Activated CD8-positive, alpha-beta memory T cell treated with anti-CD3 and anti-CD28 coated beads for 24 hours (primary cell): ENCODE results near the gene ATP10D.
"Not testable (repeated sequence)": the region's sequence is repeated elsewhere in the genome, so short reads cannot be mapped to it uniquely, and the experiment has no call there.

Experiments used
- DNase-seq: peaks from one replicate; pipeline ENCODE4 v3.0.0-alpha.2; 2020

The ATP10D gene

DNA sequence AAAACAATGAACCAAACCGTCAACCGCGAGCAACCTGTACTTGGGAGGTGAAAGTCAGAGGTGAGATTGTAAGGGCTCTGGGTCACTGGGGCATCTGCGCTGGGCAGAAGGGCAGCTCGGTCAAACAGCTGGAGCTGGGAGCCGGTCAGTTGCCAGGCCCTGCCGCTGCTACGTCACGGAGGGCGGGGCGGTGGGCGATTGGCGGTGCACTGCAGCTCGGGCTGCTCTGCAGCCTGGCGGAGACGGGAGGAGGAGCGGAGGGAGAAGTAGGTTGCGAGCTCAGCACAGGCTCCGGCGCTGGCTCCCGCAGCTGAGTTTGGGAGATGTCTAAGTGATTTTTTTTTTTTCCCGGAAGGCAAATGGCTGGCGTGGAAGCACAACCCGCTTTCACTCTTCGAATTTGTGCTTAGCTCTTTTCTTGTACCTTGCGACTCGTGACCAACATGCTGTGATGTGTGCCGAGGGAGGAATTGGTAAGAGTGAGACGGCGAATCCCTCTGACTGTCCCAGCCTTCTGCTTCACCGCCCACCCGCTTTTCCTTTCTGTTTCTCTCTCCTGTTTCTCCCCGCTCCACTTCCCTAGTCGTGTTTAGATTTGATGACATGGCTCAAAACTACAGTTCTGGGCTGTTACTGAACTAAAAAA lies at the start of gene ATP10D:
ATP10D (plus strand) TSS at position 229 of the 646 bp plus-strand sequence. CDS start 27,266 bp downstream, outside the sequence.
- DNase-seq: peak; percentile 88

DNA sequence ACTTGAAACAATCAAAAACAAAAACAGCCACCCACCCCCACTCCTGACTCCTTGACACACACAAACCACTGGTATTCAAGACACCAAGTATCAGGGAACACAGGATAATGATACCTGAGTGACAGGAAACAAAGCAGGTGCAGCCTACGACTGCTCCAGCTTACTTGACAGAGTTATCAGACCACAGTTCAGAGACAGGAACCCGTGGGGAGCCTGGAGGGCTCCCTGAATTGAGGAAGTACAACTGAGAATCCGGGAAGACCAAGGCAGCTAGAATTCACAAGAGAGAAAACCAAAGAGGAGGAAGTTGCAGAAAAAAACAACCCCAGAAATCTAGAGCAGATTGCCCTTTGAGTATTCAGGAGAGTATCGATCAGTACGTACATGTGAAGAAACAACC lies 42.1 kb upstream of the ATP10D start:
- DNase-seq: no peak

DNA sequence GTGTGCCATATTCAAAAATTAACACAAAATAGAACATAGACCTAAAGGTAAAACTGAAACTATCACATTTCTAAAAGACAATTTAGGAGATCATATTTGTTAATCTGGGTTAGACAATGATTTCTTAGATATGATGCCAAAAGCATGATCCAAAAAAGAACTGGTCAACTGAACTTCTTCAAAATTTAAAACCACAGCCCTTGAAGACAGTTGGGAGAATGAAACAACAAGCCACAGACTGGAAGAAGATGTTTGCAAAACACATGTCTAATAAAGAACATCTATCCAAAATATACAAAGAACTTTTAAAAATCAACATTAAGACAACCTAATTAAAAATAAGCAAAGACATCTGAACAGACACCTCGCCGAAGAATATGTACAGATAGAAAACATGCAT lies 41.0 kb upstream of the ATP10D start:
- no peak for DNase-seq

DNA sequence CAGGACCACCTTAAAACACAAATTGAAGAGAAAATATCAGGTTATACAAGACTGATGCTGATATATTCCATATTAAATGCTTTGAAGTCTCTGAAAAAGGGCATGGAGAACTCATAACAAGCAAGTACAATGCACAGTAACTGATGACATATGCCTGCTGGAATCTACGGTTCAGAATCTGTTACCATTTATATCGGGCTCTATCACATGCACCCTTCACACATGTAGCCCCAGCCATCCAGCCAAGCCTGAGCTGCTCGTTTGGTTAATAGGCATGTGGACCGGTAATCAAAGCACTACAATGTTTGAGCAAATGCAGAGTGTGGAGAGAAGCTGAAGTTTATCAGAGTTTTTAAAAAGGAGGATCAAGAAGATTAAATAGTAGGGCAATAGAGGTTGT lies 33.4 kb upstream of the ATP10D start:
- no peak for DNase-seq

- DNase-seq: no peak
Observed at GRCh38 chr4:47462799-47463234, 22.3 kb upstream of the ATP10D start.

DNA sequence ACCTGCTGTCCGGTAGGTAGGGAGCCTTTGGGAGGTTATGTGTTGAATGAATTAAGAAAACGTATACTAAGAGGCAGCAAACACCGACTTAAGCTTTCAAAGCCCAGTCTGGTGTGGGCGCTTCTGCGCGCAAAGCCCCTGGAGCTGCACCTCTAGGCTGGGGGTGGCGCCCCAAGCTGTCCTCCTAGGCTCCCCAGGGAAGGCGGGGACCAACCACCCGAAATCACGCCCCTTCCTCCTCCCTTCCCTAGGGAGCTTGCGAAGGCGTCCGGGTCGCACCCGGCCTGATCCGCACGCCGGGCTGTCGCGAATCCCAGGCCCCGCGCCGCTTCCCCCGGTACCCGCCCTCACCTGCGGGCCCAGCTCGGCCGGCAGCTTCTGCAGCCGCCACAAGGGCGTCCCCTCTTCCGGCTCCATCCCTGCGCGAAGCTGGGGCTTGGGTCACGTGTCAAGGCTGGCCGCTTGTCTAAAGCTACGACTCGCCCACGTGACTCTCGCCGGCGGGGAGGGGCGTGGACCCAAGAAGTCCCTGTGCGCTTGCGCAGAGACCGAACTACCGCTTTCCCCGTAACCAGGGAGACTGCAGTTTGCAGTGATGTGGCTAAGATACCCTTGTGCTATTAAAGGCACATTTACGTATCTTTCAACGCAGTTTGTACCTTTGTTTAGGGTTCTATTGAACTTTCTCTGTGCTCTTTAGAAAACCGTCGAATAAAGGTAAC lies 21.7 kb upstream of the ATP10D start, which contains the start of gene COMMD8:
COMMD8 (minus strand) TSS at position 468 of the 722 bp plus-strand sequence; CDS start at position 417, 51 bp downstream.
- peak; percentile 98 for DNase-seq

- no peak for DNase-seq
Observed at GRCh38 chr4:47465004-47465403, 20.1 kb upstream of the ATP10D start.

DNA sequence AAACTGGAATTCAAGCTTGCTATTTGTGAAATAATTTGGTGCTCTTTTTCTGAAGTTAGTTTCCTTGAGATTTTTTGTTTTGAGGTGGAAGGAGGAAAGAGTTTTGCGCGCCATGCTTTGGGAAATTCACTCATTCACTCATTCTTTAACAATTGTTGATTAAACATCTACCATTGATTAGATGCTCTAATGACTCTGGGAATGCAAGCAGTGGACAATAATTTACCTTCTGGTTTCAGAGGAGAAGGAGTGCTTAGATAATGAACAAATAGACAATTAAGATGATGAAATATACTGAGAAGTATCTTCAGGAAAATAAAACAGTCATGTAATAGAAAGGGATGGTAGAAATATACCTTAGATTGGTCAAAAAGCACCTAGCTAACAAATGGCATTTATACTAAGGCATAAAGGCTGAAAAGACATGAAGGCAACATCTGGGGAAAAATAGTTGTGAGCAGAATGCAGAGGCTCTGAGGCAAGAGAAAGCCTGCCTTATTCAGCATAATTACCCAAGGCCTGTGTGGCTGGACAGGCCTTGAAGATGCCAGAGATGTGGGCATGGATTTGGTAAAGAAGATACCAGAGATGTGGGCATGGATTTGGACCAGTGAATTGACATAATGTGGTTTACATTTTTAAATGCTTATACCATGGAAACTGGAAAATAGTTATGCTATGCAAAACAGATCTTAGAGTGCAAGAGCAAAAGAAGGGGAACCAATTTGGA lies 18.9 kb upstream of the ATP10D start:
- DNase-seq: no peak

GRCh38 chr4:47468706-47469365 lies 16.2 kb upstream of the ATP10D start:
- no peak for DNase-seq

DNA sequence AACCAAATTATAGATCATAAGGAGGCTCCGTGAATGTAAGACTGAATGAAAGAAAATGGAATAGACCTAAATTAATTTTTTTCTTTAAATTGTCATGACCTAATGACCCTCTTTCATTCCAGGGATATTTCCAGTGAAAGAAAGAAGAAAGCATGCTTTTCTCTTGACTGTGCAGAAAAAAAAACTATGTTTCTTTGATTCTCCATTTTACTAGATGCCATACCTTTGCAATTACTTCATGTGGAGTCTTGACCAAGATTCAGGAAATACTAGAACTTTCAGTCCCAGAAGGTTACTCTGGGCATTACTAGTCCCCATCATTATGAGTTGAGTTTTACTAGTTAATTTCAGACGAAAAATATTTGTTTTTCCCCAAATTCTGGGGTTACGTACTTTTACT lies 15.1 kb upstream of the ATP10D start:
- DNase-seq: no peak

GRCh38 chr4:47471064-47471463 lies 14.0 kb upstream of the ATP10D start:
- DNase-seq: no peak

DNA sequence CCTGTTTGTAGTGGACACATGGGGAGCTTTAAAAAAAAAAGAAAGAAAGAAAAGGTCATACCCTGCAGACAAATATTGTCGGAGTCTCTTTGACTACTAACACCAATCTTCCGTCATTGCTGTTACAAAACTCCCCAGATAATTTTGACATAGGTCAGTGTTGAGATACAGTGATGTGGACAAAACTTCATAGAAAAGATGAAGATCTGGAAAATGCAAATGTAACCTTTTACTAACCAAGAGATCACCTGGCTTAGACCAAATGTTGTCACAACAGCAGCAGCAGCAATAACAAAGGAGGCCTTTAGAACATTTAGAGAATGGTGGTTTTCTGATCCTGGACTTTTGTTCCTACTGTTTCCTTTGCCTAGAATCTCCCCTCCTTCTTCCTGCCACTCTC lies 13.5 kb upstream of the ATP10D start:
- DNase-seq: no peak

DNA sequence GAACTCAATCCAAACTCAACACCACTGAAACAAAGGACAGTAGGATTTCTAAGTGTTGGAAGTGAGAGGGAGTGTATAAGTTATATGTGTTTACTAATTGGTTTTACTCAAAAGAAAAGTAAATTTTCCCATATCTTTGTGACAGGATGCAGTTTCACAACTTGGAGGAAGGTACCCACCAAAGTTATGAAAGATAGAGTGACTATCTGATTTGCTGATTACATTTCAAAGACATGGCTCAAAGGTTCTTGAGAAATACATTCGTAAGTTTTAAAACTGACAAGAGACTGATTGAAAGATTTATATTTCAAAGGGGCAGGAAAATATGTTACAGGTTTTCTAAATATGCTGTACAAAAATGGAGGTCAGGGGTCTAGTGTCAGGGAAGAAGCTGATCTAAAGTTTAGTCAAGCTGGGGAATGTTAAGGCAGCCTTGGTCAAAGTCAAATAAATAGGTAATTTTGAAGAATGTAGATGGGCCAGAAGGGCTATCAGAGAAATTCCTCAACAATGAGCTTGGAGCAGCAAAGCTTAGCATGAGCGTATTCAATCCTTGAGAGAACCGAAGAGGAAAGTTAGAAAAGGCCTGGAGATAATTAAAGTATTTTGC lies 11.8 kb upstream of the ATP10D start:
- DNase-seq: no peak

DNA sequence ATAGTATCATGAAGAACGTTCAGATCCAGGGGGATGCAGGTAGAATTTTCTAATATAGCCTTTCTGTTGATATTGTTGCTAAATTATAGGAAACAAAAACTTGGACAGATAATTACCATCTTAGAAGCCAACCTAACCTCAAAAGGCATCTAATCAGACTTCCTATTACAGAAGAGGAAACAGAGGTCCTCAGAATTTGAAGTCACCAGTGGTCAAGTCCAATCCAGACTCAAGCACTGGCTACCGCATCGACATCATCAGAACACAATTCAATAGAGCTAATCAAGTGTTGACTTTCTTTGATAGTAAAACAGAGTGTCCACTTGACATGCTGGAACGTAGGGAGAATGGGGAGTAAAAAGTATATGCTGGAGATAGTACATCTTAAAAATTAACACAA lies 10.3 kb upstream of the ATP10D start:
- no peak for DNase-seq

GRCh38 chr4:47475411-47475810 lies 9.7 kb upstream of the ATP10D start:
- no peak for DNase-seq

DNA sequence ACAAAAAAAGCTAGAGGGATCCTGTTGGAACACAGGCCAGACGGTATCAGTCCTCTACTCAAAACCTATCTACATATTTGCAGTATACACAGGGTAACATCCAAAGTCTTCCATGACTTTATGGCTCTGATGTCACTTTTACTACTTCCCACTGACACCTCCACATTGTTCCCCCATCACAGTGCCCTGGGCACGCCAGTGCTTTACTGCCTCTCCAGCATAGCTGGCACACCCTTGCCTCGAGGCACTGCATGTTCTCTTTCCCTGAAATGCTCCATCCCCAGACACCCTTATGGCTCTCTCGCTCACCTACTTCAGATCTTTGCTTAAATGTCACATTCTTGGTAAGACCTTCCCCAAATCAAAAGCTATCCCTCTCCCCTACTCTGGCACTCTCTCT lies 6.3 kb upstream of the ATP10D start:
- DNase-seq: no peak

GRCh38 chr4:47482326-47482725 lies 2.7 kb upstream of the ATP10D start:
- no peak for DNase-seq

- DNase-seq: no peak
Observed at GRCh38 chr4:47483745-47484144, 1.3 kb upstream of the ATP10D start.

GRCh38 chr4:47484168-47484567 lies 907 bp upstream of the ATP10D start:
- DNase-seq: no peak

- DNase-seq: no peak
Observed at GRCh38 chr4:47485768-47486167, 693 bp downstream of the ATP10D start.

- no peak for DNase-seq
Observed at GRCh38 chr4:47486231-47486673, 1.2 kb downstream of the ATP10D start.

GRCh38 chr4:47486727-47487126 lies 1.7 kb downstream of the ATP10D start:
- not testable (repeated sequence) for DNase-seq

GRCh38 chr4:47488706-47489105 lies 3.6 kb downstream of the ATP10D start:
- no peak for DNase-seq
